Upper lobe of right lung (tissue), 1 donor: ENCODE results near the gene MELTF. TPM values are rescaled to one million over a fixed set of nuclear protein-coding genes. Genes with fewer than 3 reads are reported as not detected.

Experiments used
- ATAC-seq: fragments of 200-7000 bp; cut with Tn5 transposase; one replicate; pipeline ENCODE4 v1.9.1; 2020; ENCODE audit warnings: mild to moderate bottlenecking, moderate library complexity
- DNase-seq: peaks from one replicate; pipeline ENCODE4 v3.0.0-alpha.2; 2020
- H3K27ac ChIP-seq: fragments of 200-600 bp; one replicate; pipeline ENCODE4 v1.8.0; 2022
- H3K27me3 ChIP-seq: fragments of 200-600 bp; one replicate; pipeline ENCODE4 v1.8.0; 2022; ENCODE audit warnings: mild to moderate bottlenecking
- H3K36me3 ChIP-seq: fragments of 200-600 bp; one replicate; pipeline ENCODE4 v1.8.0; 2022
- H3K4me1 ChIP-seq: fragments of 200-600 bp; one replicate; pipeline ENCODE4 v1.8.0; 2022
- H3K4me3 ChIP-seq: fragments of 200-600 bp; one replicate; pipeline ENCODE4 v1.8.0; 2022; ENCODE audit warnings: mild to moderate bottlenecking
- H3K9me3 ChIP-seq: fragments of 200-600 bp; one replicate; pipeline ENCODE4 v1.8.0; 2022
- CTCF ChIP-seq: fragments of 200-600 bp; IDR thresholded peaks from one replicate; pipeline ENCODE4 v1.8.0; 2022; ENCODE audit warnings: antibody characterized with exemption
- intact Hi-C: fragments of 100-400 bp; cut with DNase I; formaldehyde crosslinking; loops from one replicate; pipeline ENCODE4 v1.11.0; 2022
- total RNA-seq: library from RNA; stranded (reverse); fragmentation: NEBNext Ultra II Directional; extraction: Animal tissue kit (Norgen Biotek cat#: 25700); gene quantifications from one replicate; pipeline ENCODE4 v1.2.1, GENCODE V29; 2021
- donor health status: DM: no; HTN: yes; CAD: no; lungs with severe emphysema.

MELTF gene
- total RNA-seq, 1 donor from 2014 or later, result 2.3 TPM

- no peaks in the 10 kb centered on the region for H3K36me3 ChIP-seq
- H3K9me3 ChIP-seq, result no peaks in the 10 kb centered on the region
- intact Hi-C loops, result no loop called here
- no peak overlapping the region for H3K27ac ChIP-seq
- ATAC-seq, result no peak
- H3K27me3 ChIP-seq, result no peaks in the 10 kb centered on the region
- peaks cover 10% of the 10 kb centered on the region for H3K4me1 ChIP-seq
- TF ChIP-seq CTCF, result no peak
- no peak for DNase-seq
- H3K4me3 ChIP-seq, result no peak overlapping the region
Observed at GRCh38 chr3:196962930-196963630, 66.5 kb downstream of the MELTF start.

- no peaks in the 10 kb centered on the region for H3K36me3 ChIP-seq
- intact Hi-C loops, result no loop called here
- no peak for TF ChIP-seq CTCF
- H3K4me3 ChIP-seq, result no peak overlapping the region
- no peak for ATAC-seq
- H3K27me3 ChIP-seq, result no peaks in the 10 kb centered on the region
- H3K9me3 ChIP-seq, result no peaks in the 10 kb centered on the region
- peaks cover 2% of the 10 kb centered on the region for H3K4me1 ChIP-seq
- DNase-seq, result no peak
- no peak overlapping the region for H3K27ac ChIP-seq
Observed at GRCh38 chr3:196962108-196962929, 67.3 kb downstream of the MELTF start.

- intact Hi-C loops, result no loop called here
- Histone ChIP-seq H3K27ac (no peak overlapping the region), H3K36me3 (no peaks in the 10 kb centered on the region), H3K9me3 (no peaks in the 10 kb centered on the region), H3K4me3 (no peak overlapping the region), H3K27me3 (no peaks in the 10 kb centered on the region), H3K4me1 (no peaks in the 10 kb centered on the region)
- ATAC-seq, result no peak
- TF ChIP-seq CTCF, result no peak
- no peak for DNase-seq
Observed at GRCh38 chr3:196954832-196955231, 74.8 kb downstream of the MELTF start.

Other genes starting within 250 kb of the MELTF start
- gene SENP5, start 161.9 kb downstream of the MELTF start, total RNA-seq, result 27.7 TPM
- 54.7 TPM for gene NCBP2, start 87.3 kb downstream of the MELTF start, total RNA-seq
- 3.6 TPM for gene PIGZ, start 61.0 kb downstream of the MELTF start, total RNA-seq